Large intestine (tissue), 3 donors: ENCODE measurements around the gene KIF7. TPM values are rescaled to one million over a fixed set of nuclear protein-coding genes. Genes with fewer than 3 reads are reported as not detected.

Experiments used
- DNase-seq, 2 donors: peaks; one replicate each; pipeline versions ENCODE4 v3.0.0 to v3.0.0-alpha.2; 2013
- H3K27ac ChIP-seq: one replicate; pipeline ENCODE4 v1.5.1; 2013; ENCODE audit warnings: low read length
- H3K27me3 ChIP-seq: 2 replicates; pipeline ENCODE4 v1.6.1; 2013; ENCODE audit warnings: low read length; ENCODE audit not compliant: control insufficient read depth, insufficient read depth
- H3K36me3 ChIP-seq: 2 replicates; pipeline ENCODE4 v1.6.1; 2013; ENCODE audit warnings: low read length; ENCODE audit not compliant: control insufficient read depth, insufficient read depth
- H3K4me1 ChIP-seq: one replicate; pipeline ENCODE4 v1.6.1; 2013; ENCODE audit warnings: low read length; ENCODE audit not compliant: control insufficient read depth, insufficient read depth
- H3K4me3 ChIP-seq: one replicate; pipeline ENCODE4 v1.5.1; 2013; ENCODE audit warnings: low read length
- H3K9me3 ChIP-seq: one replicate; pipeline ENCODE4 v1.6.1; 2013; ENCODE audit warnings: mild to moderate bottlenecking, low read depth, low read length, moderate library complexity; ENCODE audit not compliant: control insufficient read depth
- WGBS: methylation state at CpG from one replicate; pipeline ENCODE4 v1.1.5; 2013; ENCODE audit warnings: low lambda C conversion rate; ENCODE audit not compliant: insufficient coverage; 5-methylcytosine and 5-hydroxymethylcytosine counted together
- polyA plus RNA-seq: library from polyadenylated mRNA; unstranded; fragments of 120-200 nt; gene quantifications from one replicate; pipeline ENCODE4 v1.2.1, GENCODE V29; 2013

Gene KIF7
- polyA plus RNA-seq, 1 donor = 3.7 TPM

DNA sequence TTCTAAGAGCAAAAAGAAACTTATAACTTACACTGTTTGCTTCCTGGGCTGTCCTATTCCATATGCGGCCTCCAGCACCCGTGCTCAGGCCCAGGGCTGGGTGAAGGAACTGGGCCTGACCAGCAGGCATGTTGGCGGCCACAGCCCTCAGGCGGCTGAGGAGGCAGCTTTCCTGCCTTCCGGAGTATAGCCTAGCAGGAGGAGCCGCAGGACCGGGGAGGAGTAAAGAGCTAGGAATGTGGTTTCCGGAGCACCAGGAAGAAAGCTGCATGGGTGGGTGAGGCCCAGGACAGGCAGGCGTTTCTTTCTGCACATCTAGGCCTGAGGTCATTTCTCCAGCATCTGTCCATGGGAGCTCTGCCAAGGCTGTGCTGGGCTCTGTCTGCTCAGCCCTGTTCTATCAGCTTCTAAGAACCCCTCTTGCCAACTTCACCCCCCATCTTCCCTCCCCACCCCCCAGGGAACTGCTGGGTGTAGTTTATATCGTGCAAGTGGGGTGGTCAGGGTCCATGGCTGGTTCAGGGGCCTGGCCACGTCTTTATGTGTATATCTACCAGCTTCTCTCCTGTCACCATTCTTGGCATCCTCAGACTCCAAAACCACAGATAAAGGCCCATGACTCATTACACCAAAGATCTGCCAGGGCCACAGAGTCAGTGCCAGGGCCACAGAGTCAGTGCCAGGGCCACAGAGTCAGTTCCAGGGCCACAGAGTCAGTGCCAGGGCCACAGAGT lies 7.8 kb upstream of the KIF7 start:
- no CpG with 5 or more reads among the region's 11 CpGs for WGBS
- H3K27ac ChIP-seq = no peak overlapping the region
- H3K4me3 ChIP-seq = no peak overlapping the region
- peak in 1 of 2 donors; percentile 32 for DNase-seq
- no peaks in the 10 kb centered on the region for H3K36me3 ChIP-seq
- peaks cover 3% of the 10 kb centered on the region for H3K9me3 ChIP-seq
- no peaks in the 10 kb centered on the region for H3K4me1 ChIP-seq
- peaks cover 13% of the 10 kb centered on the region for H3K27me3 ChIP-seq

DNA sequence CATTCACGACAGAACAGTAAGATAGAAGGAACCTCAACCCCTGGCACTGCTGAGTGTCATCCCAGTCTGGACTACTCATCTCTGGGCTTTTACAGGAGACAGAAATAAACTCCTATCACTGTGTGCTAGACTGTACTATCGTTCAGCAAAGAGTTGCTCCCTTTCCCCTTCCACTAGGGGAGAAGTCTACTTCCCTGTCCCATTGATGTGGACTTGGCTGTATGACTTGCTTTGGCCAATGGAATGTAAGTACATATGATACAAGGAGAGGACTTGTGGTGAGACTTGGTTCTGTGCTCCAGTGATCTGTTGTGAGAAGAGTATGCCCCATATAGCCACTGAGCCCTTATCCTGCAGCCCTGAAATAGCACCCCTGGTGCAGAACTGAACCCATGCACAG lies 5.3 kb upstream of the KIF7 start:
- no peak for DNase-seq
- Histone ChIP-seq H3K36me3 (no peaks in the 10 kb centered on the region), H3K9me3 (no peaks in the 10 kb centered on the region), H3K4me1 (no peaks in the 10 kb centered on the region), H3K4me3 (no peak overlapping the region), H3K27ac (no peak overlapping the region), H3K27me3 (peaks cover 20% of the 10 kb centered on the region)
- 80% methylated on average over 1 of the region's 2 CpGs for WGBS

DNA sequence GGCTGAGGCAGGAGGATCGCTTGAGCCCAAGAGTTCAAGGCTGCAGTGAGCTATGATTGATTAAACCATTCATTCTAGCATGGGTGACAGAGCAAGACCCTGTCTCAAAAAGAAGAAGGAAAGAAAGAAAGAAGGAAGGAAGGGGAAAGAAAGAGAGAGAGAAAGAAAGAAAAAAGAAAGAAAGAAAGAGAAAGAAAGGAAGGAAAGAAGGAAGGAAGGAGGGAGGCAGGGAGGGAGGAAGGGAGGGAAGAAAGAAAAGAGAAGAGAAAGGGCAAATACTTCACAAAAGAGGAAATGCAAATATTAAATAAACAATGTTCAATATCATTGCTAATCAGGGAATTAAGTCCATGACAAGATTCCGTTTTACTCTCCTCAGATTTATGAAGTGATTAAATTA lies 4.0 kb upstream of the KIF7 start:
- no peaks in the 10 kb centered on the region for H3K9me3 ChIP-seq
- peaks cover 4% of the 10 kb centered on the region for H3K4me1 ChIP-seq
- no peak overlapping the region for H3K27ac ChIP-seq
- H3K36me3 ChIP-seq = no peaks in the 10 kb centered on the region
- no peak overlapping the region for H3K4me3 ChIP-seq
- H3K27me3 ChIP-seq = peaks cover 28% of the 10 kb centered on the region
- no peak for DNase-seq
- 100% methylated on average over 1 of the region's 2 CpGs for WGBS

DNA sequence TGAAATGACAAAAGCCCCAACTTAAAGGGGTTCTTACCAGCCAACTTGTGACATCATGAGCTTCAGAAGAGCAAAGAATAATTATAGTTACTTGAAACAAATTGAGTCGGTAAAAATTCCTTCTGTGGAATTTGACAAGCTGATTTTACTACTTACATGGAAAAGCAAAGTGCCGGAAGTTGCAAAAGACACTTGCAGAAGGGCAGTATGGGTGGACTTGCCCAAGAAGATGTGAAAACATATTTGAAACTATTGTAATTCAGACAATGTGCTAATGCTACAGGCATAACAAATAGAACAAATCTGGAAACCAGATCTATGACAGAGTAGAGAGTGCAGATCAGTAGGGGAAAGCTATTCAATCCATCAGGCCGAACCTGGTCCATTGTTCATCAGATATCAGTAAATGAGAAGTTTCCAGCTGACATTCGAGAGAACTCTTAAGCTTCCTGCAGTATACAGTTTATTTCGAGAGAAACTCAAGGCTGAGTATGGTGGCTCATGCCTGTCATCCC lies 2.5 kb upstream of the KIF7 start:
- WGBS = 75% methylated on average over 2 of the region's 5 CpGs
- H3K4me1 ChIP-seq = peaks cover 6% of the 10 kb centered on the region
- no peaks in the 10 kb centered on the region for H3K36me3 ChIP-seq
- H3K27ac ChIP-seq = no peak overlapping the region
- peaks cover 34% of the 10 kb centered on the region for H3K27me3 ChIP-seq
- DNase-seq = no peak
- no peak overlapping the region for H3K4me3 ChIP-seq
- H3K9me3 ChIP-seq = no peaks in the 10 kb centered on the region

DNA sequence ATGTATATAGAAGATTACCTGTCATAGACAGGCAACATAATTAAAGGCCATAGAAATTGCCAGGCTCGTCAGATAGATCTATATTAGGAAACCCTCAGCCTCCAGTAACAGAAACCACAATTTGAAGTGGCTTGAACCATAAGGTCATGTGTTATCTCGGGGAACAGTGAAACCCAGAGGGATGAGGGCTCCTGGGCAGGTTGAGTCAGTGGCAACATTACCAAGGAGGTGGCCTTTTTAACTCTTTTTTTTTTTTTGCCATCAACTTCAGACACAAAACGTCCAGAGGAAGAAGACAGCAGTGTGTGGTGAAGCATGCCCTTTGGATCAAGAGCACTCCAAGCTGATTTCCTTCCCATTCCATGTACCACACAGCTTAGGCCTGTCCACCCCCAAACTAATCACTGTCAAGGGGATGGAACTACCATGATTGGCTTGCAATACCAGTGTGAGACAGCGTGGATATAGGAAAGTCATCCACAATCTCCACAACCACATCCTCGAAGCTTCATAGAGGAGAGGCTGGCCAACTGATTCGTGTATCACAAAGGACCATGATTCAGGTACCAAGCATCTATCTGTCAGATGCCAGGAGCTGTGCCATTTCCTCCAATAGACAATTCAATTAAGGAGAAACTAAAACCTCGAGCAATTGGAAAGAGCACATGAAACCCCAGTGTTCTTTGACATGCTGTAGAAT lies 999 bp upstream of the KIF7 start:
- peaks cover 34% of the 10 kb centered on the region for H3K27me3 ChIP-seq
- no peak overlapping the region for H3K4me3 ChIP-seq
- no peak for DNase-seq
- 75% methylated on average over 2 of the region's 7 CpGs for WGBS
- no peak overlapping the region for H3K27ac ChIP-seq
- H3K4me1 ChIP-seq = peaks cover 6% of the 10 kb centered on the region
- no peaks in the 10 kb centered on the region for H3K9me3 ChIP-seq
- peaks cover 3% of the 10 kb centered on the region for H3K36me3 ChIP-seq

DNA sequence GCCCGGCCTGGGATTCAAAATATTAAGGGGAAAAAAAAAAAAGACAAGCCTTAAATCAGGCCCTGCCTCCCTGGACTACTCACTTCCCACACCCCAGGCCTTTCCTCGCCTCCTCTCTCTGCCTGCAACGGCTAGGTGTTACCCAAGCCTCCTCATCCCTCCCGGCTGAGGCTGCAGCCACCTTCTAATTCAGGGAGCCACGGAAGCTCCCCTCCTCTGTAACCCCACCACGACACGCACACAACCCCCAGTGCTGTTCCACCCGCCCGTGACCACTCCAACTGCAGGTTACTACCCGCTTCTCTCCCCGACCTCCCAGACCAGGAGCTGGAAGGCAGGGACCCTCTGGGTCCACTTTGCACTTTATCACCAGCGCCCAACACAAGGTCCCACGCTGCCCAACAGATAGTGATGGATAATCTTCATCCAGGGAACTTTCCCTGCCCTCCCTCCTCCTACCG lies 936 bp downstream of the KIF7 start:
- H3K27me3 ChIP-seq = peaks cover 24% of the 10 kb centered on the region
- peaks cover 6% of the 10 kb centered on the region for H3K4me1 ChIP-seq
- peak overlapping the region; percentile 52 for H3K4me3 ChIP-seq
- peaks cover 3% of the 10 kb centered on the region for H3K36me3 ChIP-seq
- no peak overlapping the region for H3K27ac ChIP-seq
- WGBS = 0% methylated on average over 2 of the region's 14 CpGs
- DNase-seq = no peak
- H3K9me3 ChIP-seq = no peaks in the 10 kb centered on the region

DNA sequence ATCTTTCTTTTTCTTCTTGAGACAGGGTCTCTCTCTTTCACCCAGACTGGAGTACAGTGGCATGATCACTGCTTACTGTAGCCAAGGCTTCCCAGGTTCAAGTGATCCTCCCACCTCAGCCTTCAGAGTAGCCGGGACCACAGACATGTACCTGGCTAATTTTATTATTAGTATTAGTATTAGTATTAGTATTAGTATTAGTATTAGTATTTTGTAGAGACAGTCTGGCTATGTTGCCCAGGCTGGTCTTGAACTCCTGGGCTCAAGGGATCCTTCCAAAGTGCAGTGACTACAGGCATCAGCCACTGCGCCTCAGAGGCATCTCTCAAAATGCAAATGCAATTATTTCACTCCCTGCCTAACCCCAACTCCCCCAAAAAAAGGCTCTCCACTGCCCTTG lies 1.7 kb downstream of the KIF7 start:
- H3K9me3 ChIP-seq = no peaks in the 10 kb centered on the region
- peaks cover 6% of the 10 kb centered on the region for H3K4me1 ChIP-seq
- no peak overlapping the region for H3K27ac ChIP-seq
- H3K36me3 ChIP-seq = peaks cover 3% of the 10 kb centered on the region
- no peak for DNase-seq
- WGBS = no CpG with 5 or more reads among the region's 2 CpGs
- peaks cover 24% of the 10 kb centered on the region for H3K27me3 ChIP-seq
- H3K4me3 ChIP-seq = no peak overlapping the region

DNA sequence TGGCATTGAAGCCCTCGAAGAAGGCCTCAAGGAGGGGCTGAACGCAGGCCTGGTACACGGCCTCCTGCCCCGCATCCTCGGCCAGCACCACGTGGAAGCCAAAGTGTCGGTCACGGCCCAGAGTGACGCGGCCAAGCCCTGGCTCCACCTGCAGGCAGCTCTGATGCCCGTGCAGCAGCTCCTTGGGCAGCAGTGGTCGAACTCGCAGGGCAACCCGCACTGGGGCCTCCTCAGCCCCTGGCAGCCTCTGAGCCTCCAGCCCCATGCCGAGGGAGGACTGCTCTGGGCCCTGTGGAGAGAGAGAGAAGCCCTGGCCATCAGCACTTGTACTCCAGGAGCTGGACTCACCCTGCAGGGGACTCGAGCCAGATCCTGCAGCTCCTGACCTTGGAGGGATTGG lies 2.6 kb downstream of the KIF7 start:
- H3K36me3 ChIP-seq = peaks cover 3% of the 10 kb centered on the region
- no peak overlapping the region for H3K27ac ChIP-seq
- no peaks in the 10 kb centered on the region for H3K9me3 ChIP-seq
- WGBS = no CpG with 5 or more reads among the region's 16 CpGs
- peaks cover 24% of the 10 kb centered on the region for H3K27me3 ChIP-seq
- peaks cover 6% of the 10 kb centered on the region for H3K4me1 ChIP-seq
- no peak for DNase-seq
- no peak overlapping the region for H3K4me3 ChIP-seq

DNA sequence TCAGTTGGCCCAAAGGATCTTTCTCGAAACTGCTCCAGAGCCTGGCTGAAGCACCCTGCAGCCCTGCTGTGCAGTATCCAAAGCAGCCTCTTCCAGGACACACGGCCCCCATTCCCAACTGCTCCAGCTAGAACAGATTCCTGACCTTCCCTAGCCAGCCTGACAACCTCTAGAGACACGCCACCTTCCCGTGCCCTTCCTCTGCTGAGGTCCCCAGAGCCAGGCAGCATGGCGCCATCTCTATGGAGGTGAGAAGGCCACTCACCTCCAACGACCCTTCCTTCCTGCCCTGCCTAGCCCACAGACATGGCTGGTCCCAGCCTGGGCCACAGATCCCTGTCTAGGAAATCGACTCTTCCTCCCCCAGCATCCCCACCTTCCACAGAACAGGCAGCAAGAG lies 3.1 kb downstream of the KIF7 start:
- DNase-seq = no peak
- Histone ChIP-seq H3K36me3 (peaks cover 3% of the 10 kb centered on the region), H3K27ac (no peak overlapping the region), H3K27me3 (peaks cover 24% of the 10 kb centered on the region), H3K4me1 (peaks cover 6% of the 10 kb centered on the region), H3K9me3 (no peaks in the 10 kb centered on the region), H3K4me3 (no peak overlapping the region)
- no CpG with 5 or more reads among the region's 7 CpGs for WGBS

DNA sequence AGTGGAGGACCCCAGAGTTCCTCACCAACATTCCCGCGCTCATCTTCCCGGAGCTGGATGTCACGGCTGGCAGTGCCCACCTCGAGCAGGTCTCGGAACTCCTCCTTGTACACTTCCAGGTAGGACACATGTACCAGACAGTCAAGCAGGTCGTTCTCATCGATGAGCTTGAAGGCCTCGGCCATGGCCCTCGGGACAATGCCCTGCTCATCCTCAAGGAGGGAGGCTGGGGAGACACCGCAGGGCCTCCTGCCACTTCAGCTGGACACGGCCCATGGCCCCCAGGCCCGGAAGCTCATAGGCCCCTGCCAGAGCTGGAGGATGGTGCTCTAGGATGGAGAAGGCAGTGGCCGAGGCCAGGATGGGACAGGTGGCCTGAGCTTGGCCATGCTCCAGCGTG lies 5.6 kb downstream of the KIF7 start:
- Histone ChIP-seq H3K27ac (no peak overlapping the region), H3K27me3 (peaks cover 10% of the 10 kb centered on the region), H3K36me3 (peaks cover 3% of the 10 kb centered on the region), H3K9me3 (no peaks in the 10 kb centered on the region), H3K4me3 (no peak overlapping the region), H3K4me1 (peaks cover 6% of the 10 kb centered on the region)
- WGBS = no CpG with 5 or more reads among the region's 15 CpGs
- no peak for DNase-seq
